D721Med (cell line): Measurements from ENCODE around the gene SERP2.

Experiments
- DNase-seq: peaks from one replicate; pipeline ENCODE4 v3.0.0; 2011; ENCODE audit warnings: low spot score; ENCODE audit not compliant: insufficient read length
- FAIRE-seq: peaks from 2 replicates; lab custom pipeline; 2011; peaks lifted over from hg19 to GRCh38; lab: Jason Lieb, UNC
- CTCF ChIP-seq: IDR thresholded peaks from 2 replicates; pipeline ENCODE4 v1.5.1; 2012; ENCODE audit warnings: mild to moderate bottlenecking, control low read depth; ENCODE audit not compliant: insufficient read depth; ENCODE audit errors: missing control alignments

Gene SERP2

DNA sequence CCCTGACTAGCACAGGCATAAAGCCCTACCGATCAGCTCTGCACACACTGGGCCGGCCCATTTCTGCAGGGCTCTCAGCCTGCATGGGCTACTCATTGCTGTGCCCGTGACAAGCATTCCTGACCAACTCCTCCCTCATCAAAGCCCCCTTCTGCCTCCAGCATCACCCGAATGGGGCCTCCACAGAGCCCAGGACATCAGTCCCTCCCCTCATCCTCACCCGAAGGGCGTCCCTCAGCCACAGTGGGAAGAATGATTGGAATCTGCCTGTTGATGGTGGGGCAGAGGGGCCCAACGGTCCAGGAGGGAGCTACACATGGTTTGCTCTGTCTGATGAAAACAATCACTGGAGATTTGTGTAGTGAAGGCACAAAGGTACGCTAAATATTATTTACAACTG lies 43.8 kb downstream of the SERP2 start:
- no peak for TF ChIP-seq CTCF
- DNase-seq (no peak), FAIRE-seq (no peak)

DNA sequence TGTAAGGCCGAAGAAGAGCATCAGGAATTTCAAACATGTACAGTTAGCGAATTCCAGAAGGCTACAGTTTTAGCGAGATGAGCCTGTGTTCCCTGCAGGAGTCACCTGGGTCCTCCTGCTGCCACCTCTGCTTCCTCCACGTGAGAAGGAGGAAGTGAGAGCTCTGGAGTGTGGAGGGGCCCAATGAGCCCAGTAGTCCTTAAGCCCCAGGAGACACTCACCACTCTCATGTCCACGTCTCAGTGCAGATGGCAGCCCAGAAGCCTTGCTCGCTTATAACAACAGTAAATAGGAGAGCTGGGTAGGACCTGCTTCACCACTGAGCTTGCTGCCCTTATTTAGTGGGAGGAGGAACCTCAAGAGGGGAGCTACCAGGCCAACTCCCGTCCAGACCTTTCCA lies 44.3 kb downstream of the SERP2 start:
- no peak for TF ChIP-seq CTCF
- no peak for DNase-seq
- FAIRE-seq = no peak

- no peak for FAIRE-seq
- no peak for TF ChIP-seq CTCF
- no peak for DNase-seq
Measured at GRCh38 chr13:44420376-44421220, 47.0 kb downstream of the SERP2 start.

DNA sequence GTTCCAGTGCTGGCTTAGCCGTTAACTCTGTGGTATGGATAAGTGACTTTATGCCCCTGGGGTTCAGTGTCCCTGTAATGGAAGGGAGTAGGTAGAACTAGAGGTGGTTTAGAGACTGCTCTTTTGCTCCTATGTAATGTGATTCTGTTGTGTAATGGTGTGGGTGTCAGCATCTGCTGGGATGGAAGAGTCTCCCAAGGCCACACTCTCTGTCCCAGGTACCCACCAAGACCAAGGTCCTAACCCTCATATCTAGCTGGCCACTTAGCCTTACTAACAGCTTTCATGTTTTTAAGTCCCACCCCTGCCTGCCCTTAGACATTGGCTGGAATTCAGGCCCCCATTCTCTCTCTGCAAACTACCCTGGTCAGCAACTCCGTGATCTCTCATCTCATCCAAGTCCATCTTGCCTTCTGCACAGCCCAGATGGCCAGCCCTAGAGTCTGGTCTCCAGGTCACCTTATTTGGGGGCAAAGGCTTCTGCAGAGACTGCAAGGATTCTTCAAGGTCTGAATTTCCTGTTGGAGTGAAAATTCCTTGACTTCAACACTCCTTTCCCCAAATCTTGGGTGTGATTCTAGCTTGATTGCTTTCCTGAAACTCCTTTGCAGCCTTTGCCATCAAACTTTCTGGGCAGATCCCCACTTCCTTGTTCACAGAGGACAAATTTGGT lies 48.4 kb downstream of the SERP2 start:
- TF ChIP-seq CTCF = no peak
- no peak for DNase-seq
- FAIRE-seq = no peak

DNA sequence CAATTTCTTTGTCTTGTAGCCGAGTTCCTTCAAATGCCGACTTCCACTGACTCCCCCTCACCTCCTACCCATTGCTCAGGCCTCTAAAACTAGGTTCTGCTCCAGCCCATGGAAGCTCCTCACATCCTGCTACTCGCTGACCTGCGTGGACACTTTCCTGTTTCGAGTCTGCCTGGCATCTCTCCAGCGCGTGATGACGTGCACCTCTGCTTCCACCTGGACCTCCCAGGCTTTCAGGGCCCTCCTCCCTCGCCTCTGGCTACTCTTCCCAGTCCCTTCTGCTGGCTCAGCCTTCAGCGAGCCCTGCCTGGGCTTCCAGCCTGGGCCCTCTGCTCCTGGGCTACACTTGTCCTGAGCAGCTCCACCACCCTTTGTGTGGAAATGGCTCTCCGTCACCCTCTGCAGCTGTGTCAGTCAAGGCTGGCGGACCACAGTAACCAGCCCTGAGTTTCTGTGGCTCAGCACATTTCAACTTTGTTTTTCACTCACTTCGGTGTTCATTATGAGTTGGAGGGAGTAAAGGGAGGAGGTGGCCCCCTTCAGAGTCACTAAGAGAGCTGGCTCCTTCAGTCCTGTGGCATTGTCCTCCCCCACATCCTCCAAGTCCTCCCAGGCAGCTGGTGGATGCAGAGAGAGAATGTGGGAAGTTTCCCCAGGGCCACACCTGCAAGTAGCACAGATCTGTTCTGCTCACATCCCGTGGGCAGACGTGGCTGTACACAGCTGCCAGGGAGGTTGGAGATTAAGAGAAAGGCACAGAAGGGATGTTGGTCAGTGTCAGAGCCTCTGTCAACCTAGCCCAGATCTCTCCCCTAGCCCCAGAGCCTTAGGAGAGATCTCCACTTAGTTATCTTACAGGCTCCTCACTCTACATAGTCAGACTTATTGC lies 49.4 kb downstream of the SERP2 start:
- TF ChIP-seq CTCF = no peak
- no peak for DNase-seq

GRCh38 chr13:44423824-44424223 lies 50.2 kb downstream of the SERP2 start:
- no peak for TF ChIP-seq CTCF
- no peak for FAIRE-seq
- DNase-seq = no peak

More for the DNA sequence above, 49.4 kb downstream of the SERP2 start:
- FAIRE-seq = no peak
